D721Med (cell line): ENCODE results near the gene HIRA.

ENCODE experiments used
- DNase-seq: peaks from one replicate; pipeline ENCODE4 v3.0.0; 2011; ENCODE audit warnings: low spot score; ENCODE audit not compliant: insufficient read length
- FAIRE-seq: peaks from 2 replicates; lab custom pipeline; 2011; peaks lifted over from hg19 to GRCh38; lab: Jason Lieb, UNC
- TF ChIP-seq, protein P1 (sequence below): IDR thresholded peaks from 2 replicates; pipeline ENCODE4 v1.5.1; 2012; ENCODE audit warnings: mild to moderate bottlenecking, control low read depth; ENCODE audit not compliant: insufficient read depth; ENCODE audit errors: missing control alignments

Gene HIRA

DNA sequence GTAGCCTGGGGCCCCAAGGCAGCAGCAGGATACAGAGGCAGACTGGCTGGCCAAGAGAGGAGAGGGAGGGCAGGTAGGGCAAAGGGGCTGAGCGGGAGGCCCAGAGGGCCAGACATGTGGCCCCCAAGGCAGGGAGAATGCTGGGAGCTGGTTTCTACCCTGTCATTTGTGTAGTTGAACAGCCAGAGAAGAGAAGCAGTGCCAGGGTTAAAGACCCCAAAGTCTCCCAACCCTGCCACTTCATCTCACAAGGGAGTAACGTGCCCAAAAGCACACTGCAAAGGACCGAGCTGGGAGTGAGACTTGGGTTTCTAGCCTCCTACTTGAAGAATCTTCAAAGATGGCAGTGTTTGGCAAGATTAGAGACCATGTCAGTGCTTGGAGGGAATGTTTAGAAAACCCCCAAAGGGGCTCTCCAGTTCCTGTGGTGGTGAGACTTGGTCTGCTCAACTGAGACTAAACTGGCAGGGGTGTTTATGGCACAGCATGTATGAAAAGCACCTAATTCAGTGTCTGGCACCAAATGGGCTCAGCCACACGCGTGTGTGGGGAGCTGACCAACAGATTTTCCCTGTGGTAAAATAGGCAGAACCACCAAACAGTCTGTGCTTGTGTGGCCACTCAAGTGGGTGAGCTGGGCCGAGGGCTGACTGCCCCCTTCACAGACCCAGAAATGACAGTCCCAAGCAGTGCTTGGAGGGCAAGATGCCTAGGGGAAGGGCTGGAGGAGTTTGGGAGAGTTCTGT is 71.8 kb downstream of the HIRA start:
- TF ChIP-seq, protein P1, sequence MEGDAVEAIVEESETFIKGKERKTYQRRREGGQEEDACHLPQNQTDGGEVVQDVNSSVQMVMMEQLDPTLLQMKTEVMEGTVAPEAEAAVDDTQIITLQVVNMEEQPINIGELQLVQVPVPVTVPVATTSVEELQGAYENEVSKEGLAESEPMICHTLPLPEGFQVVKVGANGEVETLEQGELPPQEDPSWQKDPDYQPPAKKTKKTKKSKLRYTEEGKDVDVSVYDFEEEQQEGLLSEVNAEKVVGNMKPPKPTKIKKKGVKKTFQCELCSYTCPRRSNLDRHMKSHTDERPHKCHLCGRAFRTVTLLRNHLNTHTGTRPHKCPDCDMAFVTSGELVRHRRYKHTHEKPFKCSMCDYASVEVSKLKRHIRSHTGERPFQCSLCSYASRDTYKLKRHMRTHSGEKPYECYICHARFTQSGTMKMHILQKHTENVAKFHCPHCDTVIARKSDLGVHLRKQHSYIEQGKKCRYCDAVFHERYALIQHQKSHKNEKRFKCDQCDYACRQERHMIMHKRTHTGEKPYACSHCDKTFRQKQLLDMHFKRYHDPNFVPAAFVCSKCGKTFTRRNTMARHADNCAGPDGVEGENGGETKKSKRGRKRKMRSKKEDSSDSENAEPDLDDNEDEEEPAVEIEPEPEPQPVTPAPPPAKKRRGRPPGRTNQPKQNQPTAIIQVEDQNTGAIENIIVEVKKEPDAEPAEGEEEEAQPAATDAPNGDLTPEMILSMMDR: no peak
- DNase-seq: no peak

DNA sequence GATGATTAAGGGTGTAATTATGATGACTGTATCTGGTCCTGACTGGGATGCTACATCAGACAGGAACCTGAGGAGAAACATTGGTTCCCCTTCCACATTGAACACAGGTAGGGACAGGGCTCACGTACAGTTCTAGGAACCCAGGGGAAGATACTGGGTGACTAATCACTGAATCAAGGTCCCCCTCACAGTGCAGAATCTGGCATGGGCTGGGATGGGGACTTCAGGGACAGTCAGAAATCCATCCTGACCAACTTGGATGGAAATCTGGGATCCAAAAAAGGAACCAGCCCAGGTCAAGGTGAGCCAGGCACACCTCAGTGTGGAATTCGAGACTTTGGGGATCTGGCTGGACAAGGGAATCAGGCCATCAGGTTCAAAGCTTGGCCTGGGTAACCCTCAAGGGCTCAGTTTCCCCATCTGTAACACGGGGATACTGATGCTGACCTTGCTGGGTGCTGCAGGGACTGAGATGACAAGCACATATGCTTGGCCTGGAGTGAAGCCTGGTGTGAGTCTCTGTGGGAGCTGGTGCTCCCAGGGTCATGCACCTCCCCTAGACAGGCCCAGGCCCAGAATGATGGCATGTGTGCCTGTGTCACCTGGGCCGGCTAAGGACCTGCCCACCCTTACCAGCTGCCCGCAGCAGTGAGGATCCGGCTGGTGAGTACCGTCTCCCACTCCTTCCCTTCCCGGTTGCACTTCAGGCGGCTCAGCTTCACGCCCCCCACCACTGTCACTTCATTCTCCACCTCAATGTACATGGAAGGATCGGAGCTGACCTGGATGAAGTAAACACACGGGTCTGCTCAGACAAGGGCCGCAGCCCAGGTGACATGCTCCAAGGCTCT is 72.6 kb downstream of the HIRA start:
- DNase-seq (no peak), FAIRE-seq (no peak)

More for the DNA sequence above, 71.8 kb downstream of the HIRA start:
- FAIRE-seq: no peak

DNA sequence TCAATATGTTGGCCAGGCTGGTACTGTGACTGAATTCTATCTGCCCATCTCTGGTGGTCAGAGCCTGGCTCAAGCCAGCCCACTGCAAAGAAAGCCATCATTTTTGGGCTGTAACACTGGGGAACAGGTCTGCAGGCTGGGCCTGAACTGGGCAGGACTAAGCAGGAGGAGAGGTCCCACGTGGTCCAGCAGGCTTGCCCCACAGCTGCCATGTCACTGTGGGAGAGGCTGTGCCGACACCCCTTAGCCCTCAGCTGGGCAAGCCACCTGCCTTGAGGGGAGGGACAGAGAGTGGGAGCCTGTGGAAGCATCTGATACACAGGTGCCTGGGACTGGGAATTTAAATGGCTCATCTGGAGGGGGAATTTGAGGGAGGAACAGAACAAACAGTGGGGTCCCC is 73.3 kb downstream of the HIRA start:
- FAIRE-seq: no peak
- TF ChIP-seq, protein P1: no peak
- DNase-seq: no peak

More for the DNA sequence above, 72.6 kb downstream of the HIRA start:
- TF ChIP-seq, protein P1: no peak

DNA sequence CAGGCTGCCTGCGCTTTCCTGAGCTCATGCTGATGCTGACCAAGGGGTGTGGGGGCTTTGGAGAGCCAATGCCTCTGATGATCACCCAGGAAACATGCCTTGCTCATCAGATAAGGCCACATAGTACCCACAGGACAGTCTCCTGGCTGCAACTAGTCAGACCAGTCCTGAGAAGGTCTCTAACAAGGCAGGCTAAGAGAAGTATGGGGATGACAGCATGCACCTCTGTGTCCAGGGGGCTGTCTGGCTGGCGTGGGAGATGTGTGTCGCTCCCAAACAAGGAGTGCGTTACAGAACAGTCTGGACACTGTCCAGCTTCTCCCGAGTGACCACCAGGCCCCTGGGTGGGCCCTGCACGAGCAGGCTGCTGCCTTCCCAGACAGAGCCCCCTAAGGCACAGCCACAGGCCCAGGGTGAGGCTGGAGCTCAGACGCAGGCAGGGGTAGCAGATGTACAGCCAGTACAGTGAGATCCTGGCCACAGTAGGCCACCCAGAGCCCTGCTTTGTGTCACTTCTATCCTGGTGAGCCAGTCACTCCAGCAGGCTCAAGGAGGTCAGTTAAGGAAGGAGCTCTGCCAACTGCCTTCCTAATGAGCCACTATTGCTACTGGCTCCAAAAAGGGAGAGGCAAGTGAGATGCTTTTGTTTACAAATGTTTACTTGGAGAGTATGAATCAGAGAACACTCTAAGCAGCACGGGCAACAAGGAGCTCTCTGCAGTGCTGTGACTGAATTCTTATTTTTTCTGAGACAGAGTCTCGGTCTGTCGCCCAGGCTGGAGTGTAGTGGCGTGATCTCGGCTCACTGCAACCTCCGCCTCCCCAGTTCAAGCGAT is 74.0 kb downstream of the HIRA start:
- FAIRE-seq: no peak
- TF ChIP-seq, protein P1: no peak
- DNase-seq: no peak

DNA sequence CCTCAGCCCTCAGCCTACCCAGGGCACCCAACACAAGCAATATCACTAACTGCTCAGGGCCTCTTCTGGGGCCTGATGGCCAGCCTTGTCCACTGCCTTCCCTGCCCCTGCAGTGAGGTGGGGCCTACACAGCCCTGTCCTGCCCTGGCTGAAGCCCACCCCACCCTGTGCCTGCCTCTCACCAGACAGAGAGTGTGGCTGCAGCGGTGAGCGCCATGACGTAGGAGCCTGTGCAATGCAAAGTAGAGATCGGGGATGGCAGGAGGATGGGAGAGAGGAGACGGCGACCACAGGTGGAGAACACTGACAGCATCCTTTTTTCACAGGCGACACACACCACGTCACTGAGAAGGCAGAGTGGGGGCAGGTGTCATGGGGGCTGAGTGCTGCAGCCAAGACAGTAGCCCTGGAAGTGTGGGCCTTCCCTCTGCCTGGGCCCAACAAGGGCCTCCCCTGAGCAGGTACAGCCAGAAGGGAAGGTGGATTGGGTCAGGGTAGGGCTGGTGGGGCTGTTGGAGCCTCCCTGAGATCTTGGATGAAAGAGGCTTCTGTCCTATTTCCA is 74.7 kb downstream of the HIRA start:
- TF ChIP-seq, protein P1: no peak
- FAIRE-seq: no peak
- DNase-seq: no peak

DNA sequence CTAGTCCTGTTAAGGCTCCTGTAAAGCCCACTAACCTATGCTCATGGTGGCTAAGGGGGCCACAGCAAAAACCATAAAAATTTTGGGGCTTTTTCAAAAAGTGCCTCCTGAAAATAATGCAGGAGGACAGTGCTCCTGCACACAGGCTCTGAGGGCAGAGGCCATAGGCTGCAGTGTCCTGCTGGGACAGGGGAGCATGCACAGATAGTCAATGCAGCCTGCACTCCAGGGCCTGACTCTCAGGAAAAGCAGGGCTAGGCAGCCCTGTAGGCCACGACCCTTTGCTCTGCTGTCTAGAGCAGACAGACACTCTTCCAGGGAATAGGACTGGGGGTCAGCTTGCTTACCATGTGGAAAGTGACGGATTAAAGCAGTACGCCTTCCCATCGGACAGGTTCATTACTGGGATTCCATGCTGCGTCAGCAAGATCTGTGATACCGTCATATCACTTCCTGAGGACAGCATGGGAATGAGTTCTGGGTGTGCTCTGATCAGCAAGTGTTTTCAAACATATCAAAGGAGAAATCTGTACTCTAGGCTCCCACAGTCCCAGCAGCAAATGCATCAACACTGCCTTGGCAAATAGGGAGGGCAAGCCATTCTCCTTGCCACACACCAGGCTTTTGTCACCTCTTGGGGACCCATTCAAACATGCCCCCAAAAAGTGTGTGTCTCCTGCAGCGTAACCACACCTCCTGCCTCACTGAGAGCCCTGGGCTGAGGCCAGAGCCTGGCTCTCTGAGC is 75.9 kb downstream of the HIRA start:
- DNase-seq (no peak), FAIRE-seq (no peak)
- TF ChIP-seq, protein P1: no peak
